ENCODE measurements around the gene STMN3. TPM values are rescaled to one million over a fixed set of nuclear protein-coding genes. Genes with fewer than 3 reads are reported as not detected.

The STMN3 gene
- total RNA-seq, 1 experiment from 2014 or later, result 65.6 TPM

DNA sequence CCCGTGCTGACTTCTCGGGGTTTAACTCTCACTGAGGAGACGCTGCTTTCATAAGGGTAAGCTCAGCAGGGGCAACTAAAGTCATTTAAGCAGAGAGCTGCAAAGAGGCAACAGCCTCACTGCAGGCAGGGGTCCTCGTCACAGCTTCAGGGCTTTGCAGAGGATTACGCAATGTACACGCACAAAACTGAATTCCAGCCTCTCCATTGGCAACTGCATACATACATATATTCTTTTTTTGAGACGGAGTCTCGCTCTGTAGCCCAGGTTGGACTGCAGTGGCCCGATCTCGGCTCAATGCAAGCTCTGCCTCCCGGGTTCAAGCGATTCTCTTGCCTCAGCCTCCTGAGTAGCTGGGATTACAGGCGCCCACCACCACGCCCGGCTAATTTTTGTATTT lies 28.7 kb downstream of the STMN3 start:
- POLR2A ChIA-PET, result interaction anchor here (0.6 to 1.0 kb wide), 2 partner anchors 33 to 116 kb away, joined by 3 to 4 read pairs; partner anchors contain the start of gene RTEL1
- no peak for ATAC-seq
- TF ChIP-seq ZNF121 (CRISPR knock-in tag; IDR thresholded peaks at IDR 0.05), result no peak
- no peak for TF ChIP-seq TCF7 (CRISPR knock-in tag; IDR thresholded peaks at IDR 0.05; ENCODE audit: low read depth)
- TF ChIP-seq JUN (CRISPR knock-in tag; IDR thresholded peaks at IDR 0.05), result no peak
- no peak for TF ChIP-seq MXD4 (CRISPR knock-in tag; IDR thresholded peaks at IDR 0.05; ENCODE audit: borderline replicate concordance)
- no peak for TF ChIP-seq GRHL2 (CRISPR knock-in tag; IDR thresholded peaks at IDR 0.05; ENCODE audit: insufficient replicate concordance, severe bottlenecking)
- TF ChIP-seq HMGA2 (CRISPR knock-in tag; IDR thresholded peaks at IDR 0.05), result no peak
- no peak for TF ChIP-seq NR2C2 (CRISPR knock-in tag; IDR thresholded peaks at IDR 0.05)
- TF ChIP-seq ZBTB21 (CRISPR knock-in tag; IDR thresholded peaks at IDR 0.05; ENCODE audit: borderline replicate concordance), result no peak
- no peak for TF ChIP-seq ZNF317 (CRISPR knock-in tag; IDR thresholded peaks at IDR 0.05; ENCODE audit: borderline replicate concordance, low read depth)
- TF ChIP-seq, protein P1, sequence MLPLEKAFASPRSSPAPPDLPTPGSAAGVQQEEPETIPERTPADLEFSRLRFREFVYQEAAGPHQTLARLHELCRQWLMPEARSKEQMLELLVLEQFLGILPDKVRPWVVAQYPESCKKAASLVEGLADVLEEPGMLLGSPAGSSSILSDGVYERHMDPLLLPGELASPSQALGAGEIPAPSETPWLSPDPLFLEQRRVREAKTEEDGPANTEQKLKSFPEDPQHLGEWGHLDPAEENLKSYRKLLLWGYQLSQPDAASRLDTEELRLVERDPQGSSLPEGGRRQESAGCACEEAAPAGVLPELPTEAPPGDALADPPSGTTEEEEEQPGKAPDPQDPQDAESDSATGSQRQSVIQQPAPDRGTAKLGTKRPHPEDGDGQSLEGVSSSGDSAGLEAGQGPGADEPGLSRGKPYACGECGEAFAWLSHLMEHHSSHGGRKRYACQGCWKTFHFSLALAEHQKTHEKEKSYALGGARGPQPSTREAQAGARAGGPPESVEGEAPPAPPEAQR (CRISPR knock-in tag; IDR thresholded peaks at IDR 0.05), result no peak
- TF ChIP-seq, protein P2, sequence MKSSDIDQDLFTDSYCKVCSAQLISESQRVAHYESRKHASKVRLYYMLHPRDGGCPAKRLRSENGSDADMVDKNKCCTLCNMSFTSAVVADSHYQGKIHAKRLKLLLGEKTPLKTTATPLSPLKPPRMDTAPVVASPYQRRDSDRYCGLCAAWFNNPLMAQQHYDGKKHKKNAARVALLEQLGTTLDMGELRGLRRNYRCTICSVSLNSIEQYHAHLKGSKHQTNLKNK (CRISPR knock-in tag; IDR thresholded peaks at IDR 0.05), result no peak
- TF ChIP-seq, protein P3, sequence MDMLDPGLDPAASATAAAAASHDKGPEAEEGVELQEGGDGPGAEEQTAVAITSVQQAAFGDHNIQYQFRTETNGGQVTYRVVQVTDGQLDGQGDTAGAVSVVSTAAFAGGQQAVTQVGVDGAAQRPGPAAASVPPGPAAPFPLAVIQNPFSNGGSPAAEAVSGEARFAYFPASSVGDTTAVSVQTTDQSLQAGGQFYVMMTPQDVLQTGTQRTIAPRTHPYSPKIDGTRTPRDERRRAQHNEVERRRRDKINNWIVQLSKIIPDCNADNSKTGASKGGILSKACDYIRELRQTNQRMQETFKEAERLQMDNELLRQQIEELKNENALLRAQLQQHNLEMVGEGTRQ (CRISPR knock-in tag; IDR thresholded peaks at IDR 0.05), result no peak
- TF ChIP-seq ZNF232 (CRISPR knock-in tag; IDR thresholded peaks at IDR 0.05), result no peak
- no peak for TF ChIP-seq ZNF416 (CRISPR knock-in tag; IDR thresholded peaks at IDR 0.05)
- no peaks in the 10 kb centered on the region for H3K9me3 Mint-ChIP-seq
- H3K4me3 Mint-ChIP-seq, result 0 out of 2 replicates have a peak overlapping the region, but pooled peaks have one; percentile 3
- no peaks in the 10 kb centered on the region for H3K27me3 Mint-ChIP-seq (ENCODE audit: low read depth)
- DNase-seq (ENCODE audit: low spot score), result no peak
- H3K4me1 Mint-ChIP-seq, result peaks cover 22% of the 10 kb centered on the region
- peak overlapping the region; percentile 53 for H3K27ac Mint-ChIP-seq
- CTCF ChIA-PET, result interaction anchor here (1.2 to 3.3 kb wide), 3 partner anchors 17 to 356 kb away, joined by 4 to 17 read pairs (median 10); no protein-coding TSS in a partner anchor
- no peaks in the 10 kb centered on the region for H3K36me3 Mint-ChIP-seq

DNA sequence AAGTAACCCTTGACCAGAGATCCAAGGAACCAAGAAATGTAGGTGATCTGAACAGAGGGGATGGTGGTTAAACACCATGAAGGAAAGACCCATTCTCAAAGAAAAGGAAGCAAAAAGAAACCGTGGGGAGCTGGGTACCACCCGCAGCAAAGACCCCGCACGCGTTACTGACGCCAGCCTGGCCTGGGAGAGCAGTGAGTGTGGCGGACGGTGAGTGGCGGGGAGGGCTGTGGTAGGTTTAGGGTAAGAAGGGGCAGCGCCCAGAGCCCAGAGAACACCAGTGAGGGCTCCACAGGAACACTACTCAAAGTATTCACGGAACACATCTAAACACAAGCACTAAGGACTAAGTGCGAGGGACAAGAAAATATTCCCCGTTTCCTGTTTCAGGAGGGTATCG lies 30.5 kb downstream of the STMN3 start:
- Mint-ChIP-seq H3K27me3 (ENCODE audit: low read depth) (no peaks in the 10 kb centered on the region), H3K27ac (peak overlapping the region; percentile 66), H3K36me3 (peaks cover 13% of the 10 kb centered on the region), H3K4me3 (no peak overlapping the region), H3K9me3 (no peaks in the 10 kb centered on the region), H3K4me1 (peaks cover 15% of the 10 kb centered on the region)
- ATAC-seq (no peak), DNase-seq (ENCODE audit: low spot score) (no peak)
- ChIA-PET CTCF (interaction anchor here (3.3 kb wide), 1 partner anchor 84 kb away, joined by 17 read pairs; no protein-coding TSS in a partner anchor), POLR2A (no interaction called here)
- TF ChIP-seq, protein P4, sequence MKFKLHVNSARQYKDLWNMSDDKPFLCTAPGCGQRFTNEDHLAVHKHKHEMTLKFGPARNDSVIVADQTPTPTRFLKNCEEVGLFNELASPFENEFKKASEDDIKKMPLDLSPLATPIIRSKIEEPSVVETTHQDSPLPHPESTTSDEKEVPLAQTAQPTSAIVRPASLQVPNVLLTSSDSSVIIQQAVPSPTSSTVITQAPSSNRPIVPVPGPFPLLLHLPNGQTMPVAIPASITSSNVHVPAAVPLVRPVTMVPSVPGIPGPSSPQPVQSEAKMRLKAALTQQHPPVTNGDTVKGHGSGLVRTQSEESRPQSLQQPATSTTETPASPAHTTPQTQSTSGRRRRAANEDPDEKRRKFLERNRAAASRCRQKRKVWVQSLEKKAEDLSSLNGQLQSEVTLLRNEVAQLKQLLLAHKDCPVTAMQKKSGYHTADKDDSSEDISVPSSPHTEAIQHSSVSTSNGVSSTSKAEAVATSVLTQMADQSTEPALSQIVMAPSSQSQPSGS (CRISPR knock-in tag; IDR thresholded peaks at IDR 0.05; ENCODE audit: borderline replicate concordance, low read depth), result no peak
- TF ChIP-seq CREB1 (CRISPR knock-in tag; IDR thresholded peaks at IDR 0.05) (no peak), RORB (CRISPR knock-in tag; IDR thresholded peaks at IDR 0.05) (no peak), ZNF121 (CRISPR knock-in tag; IDR thresholded peaks at IDR 0.05) (no peak), EMX1 (CRISPR knock-in tag; IDR thresholded peaks at IDR 0.05) (no peak), HMGA2 (CRISPR knock-in tag; IDR thresholded peaks at IDR 0.05) (no peak), ZNF263 (CRISPR knock-in tag; IDR thresholded peaks at IDR 0.05; ENCODE audit: low read depth) (no peak)
- TF ChIP-seq, protein P5, sequence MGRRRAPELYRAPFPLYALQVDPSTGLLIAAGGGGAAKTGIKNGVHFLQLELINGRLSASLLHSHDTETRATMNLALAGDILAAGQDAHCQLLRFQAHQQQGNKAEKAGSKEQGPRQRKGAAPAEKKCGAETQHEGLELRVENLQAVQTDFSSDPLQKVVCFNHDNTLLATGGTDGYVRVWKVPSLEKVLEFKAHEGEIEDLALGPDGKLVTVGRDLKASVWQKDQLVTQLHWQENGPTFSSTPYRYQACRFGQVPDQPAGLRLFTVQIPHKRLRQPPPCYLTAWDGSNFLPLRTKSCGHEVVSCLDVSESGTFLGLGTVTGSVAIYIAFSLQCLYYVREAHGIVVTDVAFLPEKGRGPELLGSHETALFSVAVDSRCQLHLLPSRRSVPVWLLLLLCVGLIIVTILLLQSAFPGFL (CRISPR knock-in tag; IDR thresholded peaks at IDR 0.05; ENCODE audit: borderline replicate concordance), result no peak
- TF ChIP-seq, protein P6, sequence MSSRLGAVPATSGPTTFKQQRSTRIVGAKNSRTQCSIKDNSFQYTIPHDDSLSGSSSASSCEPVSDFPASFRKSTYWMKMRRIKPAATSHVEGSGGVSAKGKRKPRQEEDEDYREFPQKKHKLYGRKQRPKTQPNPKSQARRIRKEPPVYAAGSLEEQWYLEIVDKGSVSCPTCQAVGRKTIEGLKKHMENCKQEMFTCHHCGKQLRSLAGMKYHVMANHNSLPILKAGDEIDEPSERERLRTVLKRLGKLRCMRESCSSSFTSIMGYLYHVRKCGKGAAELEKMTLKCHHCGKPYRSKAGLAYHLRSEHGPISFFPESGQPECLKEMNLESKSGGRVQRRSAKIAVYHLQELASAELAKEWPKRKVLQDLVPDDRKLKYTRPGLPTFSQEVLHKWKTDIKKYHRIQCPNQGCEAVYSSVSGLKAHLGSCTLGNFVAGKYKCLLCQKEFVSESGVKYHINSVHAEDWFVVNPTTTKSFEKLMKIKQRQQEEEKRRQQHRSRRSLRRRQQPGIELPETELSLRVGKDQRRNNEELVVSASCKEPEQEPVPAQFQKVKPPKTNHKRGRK (CRISPR knock-in tag; IDR thresholded peaks at IDR 0.05; ENCODE audit: borderline replicate concordance), result no peak
- TF ChIP-seq, protein P7, sequence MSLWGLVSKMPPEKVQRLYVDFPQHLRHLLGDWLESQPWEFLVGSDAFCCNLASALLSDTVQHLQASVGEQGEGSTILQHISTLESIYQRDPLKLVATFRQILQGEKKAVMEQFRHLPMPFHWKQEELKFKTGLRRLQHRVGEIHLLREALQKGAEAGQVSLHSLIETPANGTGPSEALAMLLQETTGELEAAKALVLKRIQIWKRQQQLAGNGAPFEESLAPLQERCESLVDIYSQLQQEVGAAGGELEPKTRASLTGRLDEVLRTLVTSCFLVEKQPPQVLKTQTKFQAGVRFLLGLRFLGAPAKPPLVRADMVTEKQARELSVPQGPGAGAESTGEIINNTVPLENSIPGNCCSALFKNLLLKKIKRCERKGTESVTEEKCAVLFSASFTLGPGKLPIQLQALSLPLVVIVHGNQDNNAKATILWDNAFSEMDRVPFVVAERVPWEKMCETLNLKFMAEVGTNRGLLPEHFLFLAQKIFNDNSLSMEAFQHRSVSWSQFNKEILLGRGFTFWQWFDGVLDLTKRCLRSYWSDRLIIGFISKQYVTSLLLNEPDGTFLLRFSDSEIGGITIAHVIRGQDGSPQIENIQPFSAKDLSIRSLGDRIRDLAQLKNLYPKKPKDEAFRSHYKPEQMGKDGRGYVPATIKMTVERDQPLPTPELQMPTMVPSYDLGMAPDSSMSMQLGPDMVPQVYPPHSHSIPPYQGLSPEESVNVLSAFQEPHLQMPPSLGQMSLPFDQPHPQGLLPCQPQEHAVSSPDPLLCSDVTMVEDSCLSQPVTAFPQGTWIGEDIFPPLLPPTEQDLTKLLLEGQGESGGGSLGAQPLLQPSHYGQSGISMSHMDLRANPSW (CRISPR knock-in tag; conservative IDR thresholded peaks at IDR 0.05; ENCODE audit: low read depth), result no peak
- TF ChIP-seq, protein P8, sequence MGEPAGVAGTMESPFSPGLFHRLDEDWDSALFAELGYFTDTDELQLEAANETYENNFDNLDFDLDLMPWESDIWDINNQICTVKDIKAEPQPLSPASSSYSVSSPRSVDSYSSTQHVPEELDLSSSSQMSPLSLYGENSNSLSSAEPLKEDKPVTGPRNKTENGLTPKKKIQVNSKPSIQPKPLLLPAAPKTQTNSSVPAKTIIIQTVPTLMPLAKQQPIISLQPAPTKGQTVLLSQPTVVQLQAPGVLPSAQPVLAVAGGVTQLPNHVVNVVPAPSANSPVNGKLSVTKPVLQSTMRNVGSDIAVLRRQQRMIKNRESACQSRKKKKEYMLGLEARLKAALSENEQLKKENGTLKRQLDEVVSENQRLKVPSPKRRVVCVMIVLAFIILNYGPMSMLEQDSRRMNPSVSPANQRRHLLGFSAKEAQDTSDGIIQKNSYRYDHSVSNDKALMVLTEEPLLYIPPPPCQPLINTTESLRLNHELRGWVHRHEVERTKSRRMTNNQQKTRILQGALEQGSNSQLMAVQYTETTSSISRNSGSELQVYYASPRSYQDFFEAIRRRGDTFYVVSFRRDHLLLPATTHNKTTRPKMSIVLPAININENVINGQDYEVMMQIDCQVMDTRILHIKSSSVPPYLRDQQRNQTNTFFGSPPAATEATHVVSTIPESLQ (CRISPR knock-in tag; IDR thresholded peaks at IDR 0.05), result no peak

All from WTC11 (cell line).